ENCODE measurements around the gene ACSS1. TPM values are rescaled to one million over a fixed set of nuclear protein-coding genes. Genes with fewer than 3 reads are reported as not detected.

ACSS1 gene
- total and polyA plus RNA-seq, 2 experiments from 2014 or later: 1.3 to 4.1 TPM

DNA sequence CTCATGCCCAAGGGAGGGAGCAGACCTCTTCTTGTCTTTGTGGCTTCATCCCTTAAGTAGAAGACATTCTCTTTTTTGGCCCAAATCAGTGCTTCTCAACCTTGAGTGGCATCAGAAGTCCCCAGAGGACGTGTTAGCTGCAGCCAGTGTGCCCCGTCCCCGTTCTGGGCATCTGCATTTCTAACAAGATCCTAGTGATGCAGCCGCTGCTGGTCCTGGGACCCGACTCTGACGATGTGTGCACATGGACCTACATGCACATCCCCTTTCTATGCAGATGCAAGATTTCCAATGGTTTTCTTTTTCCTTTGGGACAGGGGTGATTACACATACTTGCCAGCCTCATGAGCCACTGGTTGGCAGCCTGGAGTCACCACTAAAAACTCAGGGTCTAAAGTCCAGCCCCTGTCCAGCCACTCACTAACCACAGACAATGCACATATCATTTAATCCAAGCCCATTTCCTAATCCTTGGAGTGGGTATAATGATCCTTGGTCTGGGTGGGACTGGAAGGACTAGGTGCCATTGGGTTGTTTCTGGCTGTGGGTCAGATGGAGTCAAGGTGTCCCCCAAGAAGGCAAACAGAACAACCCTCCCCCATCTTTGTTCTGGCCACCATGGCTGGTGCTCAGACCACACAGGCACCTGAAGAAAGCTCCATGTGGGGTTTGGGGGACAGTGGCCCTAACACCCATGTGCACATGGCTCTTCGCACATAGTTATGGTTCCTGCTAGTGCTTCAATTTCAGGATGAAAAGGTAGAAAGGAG, 6.4 kb downstream of the ACSS1 start:
- no peak for DNase-seq (ENCODE audit: low spot score)
- H3K4me2 ChIP-seq: no peak overlapping the region
- H3K27ac ChIP-seq (ENCODE audit: low read depth): no peak overlapping the region
- H3K4me1 ChIP-seq (ENCODE audit: insufficient read depth): peaks cover 8% of the 10 kb centered on the region; the same call in 1 of the 2 replicates
- H3K4me3 ChIP-seq: no peak overlapping the region
- H3K36me3 ChIP-seq (ENCODE audit: insufficient read depth): no peaks in the 10 kb centered on the region
- H3K27ac Mint-ChIP-seq: no peak overlapping the region
- no peak overlapping the region for H2AFZ ChIP-seq
- H3K27me3 Mint-ChIP-seq (ENCODE audit: insufficient read depth, low read depth, poor library complexity): peaks cover 22% of the 10 kb centered on the region
- ATAC-seq: no peak
- H3K4me1 Mint-ChIP-seq: peaks cover 10% of the 10 kb centered on the region; the same call in 1 of the 3 replicates
- no peaks in the 10 kb centered on the region; the same call in 1 of the 2 replicates for H3K9me2 ChIP-seq (ENCODE audit: insufficient read depth)
- H3K9me3 Mint-ChIP-seq: no peaks in the 10 kb centered on the region
- H3F3A ChIP-seq (replicated peaks; ENCODE audit: low read depth): no peaks in the 10 kb centered on the region
- TF ChIP-seq REST (IDR thresholded peaks at IDR 0.05; ENCODE audit: unreplicated experiment) (no peak), ZNF114 (CRISPR knock-in tag; IDR thresholded peaks at IDR 0.05) (no peak), POLR2AphosphoS5 (IDR thresholded peaks at IDR 0.05; ENCODE audit: low read depth) (no peak), JUNB (IDR thresholded peaks at IDR 0.05; ENCODE audit: unreplicated experiment) (no peak), EZH2 (IDR thresholded peaks at IDR 0.05; ENCODE audit: low read depth, unreplicated experiment) (no peak), EZH2phosphoT487 (IDR thresholded peaks at IDR 0.05; ENCODE audit: unreplicated experiment) (no peak), ZNF331 (CRISPR knock-in tag; IDR thresholded peaks at IDR 0.05; ENCODE audit: low read depth) (no peak), STAT1 (IDR thresholded peaks at IDR 0.05; ENCODE audit: unreplicated experiment) (no peak), CREB1 (CRISPR knock-in tag; IDR thresholded peaks at IDR 0.05; ENCODE audit: low read depth) (no peak), NANOG (IDR thresholded peaks at IDR 0.05; ENCODE audit: borderline replicate concordance) (no peak)
- TF ChIP-seq, protein P1, sequence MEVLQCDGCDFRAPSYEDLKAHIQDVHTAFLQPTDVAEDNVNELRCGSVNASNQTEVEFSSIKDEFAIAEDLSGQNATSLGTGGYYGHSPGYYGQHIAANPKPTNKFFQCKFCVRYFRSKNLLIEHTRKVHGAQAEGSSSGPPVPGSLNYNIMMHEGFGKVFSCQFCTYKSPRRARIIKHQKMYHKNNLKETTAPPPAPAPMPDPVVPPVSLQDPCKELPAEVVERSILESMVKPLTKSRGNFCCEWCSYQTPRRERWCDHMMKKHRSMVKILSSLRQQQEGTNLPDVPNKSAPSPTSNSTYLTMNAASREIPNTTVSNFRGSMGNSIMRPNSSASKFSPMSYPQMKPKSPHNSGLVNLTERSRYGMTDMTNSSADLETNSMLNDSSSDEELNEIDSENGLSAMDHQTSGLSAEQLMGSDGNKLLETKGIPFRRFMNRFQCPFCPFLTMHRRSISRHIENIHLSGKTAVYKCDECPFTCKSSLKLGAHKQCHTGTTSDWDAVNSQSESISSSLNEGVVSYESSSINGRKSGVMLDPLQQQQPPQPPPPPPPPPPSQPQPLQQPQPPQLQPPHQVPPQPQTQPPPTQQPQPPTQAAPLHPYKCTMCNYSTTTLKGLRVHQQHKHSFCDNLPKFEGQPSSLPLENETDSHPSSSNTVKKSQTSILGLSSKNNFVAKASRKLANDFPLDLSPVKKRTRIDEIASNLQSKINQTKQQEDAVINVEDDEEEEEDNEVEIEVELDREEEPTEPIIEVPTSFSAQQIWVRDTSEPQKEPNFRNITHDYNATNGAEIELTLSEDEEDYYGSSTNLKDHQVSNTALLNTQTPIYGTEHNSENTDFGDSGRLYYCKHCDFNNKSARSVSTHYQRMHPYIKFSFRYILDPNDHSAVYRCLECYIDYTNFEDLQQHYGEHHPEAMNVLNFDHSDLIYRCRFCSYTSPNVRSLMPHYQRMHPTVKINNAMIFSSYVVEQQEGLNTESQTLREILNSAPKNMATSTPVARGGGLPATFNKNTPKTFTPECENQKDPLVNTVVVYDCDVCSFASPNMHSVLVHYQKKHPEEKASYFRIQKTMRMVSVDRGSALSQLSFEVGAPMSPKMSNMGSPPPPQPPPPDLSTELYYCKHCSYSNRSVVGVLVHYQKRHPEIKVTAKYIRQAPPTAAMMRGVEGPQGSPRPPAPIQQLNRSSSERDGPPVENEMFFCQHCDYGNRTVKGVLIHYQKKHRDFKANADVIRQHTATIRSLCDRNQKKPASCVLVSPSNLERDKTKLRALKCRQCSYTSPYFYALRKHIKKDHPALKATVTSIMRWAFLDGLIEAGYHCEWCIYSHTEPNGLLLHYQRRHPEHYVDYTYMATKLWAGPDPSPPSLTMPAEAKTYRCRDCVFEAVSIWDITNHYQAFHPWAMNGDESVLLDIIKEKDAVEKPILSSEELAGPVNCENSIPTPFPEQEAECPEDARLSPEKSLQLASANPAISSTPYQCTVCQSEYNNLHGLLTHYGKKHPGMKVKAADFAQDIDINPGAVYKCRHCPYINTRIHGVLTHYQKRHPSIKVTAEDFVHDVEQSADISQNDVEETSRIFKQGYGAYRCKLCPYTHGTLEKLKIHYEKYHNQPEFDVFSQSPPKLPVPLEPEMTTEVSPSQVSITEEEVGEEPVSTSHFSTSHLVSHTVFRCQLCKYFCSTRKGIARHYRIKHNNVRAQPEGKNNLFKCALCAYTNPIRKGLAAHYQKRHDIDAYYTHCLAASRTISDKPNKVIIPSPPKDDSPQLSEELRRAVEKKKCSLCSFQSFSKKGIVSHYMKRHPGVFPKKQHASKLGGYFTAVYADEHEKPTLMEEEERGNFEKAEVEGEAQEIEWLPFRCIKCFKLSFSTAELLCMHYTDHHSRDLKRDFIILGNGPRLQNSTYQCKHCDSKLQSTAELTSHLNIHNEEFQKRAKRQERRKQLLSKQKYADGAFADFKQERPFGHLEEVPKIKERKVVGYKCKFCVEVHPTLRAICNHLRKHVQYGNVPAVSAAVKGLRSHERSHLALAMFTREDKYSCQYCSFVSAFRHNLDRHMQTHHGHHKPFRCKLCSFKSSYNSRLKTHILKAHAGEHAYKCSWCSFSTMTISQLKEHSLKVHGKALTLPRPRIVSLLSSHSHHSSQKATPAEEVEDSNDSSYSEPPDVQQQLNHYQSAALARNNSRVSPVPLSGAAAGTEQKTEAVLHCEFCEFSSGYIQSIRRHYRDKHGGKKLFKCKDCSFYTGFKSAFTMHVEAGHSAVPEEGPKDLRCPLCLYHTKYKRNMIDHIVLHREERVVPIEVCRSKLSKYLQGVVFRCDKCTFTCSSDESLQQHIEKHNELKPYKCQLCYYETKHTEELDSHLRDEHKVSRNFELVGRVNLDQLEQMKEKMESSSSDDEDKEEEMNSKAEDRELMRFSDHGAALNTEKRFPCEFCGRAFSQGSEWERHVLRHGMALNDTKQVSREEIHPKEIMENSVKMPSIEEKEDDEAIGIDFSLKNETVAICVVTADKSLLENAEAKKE (CRISPR knock-in tag; IDR thresholded peaks at IDR 0.05): no peak
- TF ChIP-seq, protein P2, sequence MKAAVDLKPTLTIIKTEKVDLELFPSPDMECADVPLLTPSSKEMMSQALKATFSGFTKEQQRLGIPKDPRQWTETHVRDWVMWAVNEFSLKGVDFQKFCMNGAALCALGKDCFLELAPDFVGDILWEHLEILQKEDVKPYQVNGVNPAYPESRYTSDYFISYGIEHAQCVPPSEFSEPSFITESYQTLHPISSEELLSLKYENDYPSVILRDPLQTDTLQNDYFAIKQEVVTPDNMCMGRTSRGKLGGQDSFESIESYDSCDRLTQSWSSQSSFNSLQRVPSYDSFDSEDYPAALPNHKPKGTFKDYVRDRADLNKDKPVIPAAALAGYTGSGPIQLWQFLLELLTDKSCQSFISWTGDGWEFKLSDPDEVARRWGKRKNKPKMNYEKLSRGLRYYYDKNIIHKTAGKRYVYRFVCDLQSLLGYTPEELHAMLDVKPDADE (IDR thresholded peaks at IDR 0.05): no peak
- TF ChIP-seq, protein P3, sequence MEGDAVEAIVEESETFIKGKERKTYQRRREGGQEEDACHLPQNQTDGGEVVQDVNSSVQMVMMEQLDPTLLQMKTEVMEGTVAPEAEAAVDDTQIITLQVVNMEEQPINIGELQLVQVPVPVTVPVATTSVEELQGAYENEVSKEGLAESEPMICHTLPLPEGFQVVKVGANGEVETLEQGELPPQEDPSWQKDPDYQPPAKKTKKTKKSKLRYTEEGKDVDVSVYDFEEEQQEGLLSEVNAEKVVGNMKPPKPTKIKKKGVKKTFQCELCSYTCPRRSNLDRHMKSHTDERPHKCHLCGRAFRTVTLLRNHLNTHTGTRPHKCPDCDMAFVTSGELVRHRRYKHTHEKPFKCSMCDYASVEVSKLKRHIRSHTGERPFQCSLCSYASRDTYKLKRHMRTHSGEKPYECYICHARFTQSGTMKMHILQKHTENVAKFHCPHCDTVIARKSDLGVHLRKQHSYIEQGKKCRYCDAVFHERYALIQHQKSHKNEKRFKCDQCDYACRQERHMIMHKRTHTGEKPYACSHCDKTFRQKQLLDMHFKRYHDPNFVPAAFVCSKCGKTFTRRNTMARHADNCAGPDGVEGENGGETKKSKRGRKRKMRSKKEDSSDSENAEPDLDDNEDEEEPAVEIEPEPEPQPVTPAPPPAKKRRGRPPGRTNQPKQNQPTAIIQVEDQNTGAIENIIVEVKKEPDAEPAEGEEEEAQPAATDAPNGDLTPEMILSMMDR (conservative IDR thresholded peaks at IDR 0.05; ENCODE audit: low read depth in 2 of 2): no peak
- H3K36me3 Mint-ChIP-seq (ENCODE audit: low read depth): no peaks in the 10 kb centered on the region
- no peaks in the 10 kb centered on the region for H4K20me1 ChIP-seq (replicated peaks; ENCODE audit: insufficient read depth)
- H3K27me3 ChIP-seq (ENCODE audit: insufficient read depth): peaks cover 18% of the 10 kb centered on the region
- no peak overlapping the region for H3K4me3 Mint-ChIP-seq
- no peaks in the 10 kb centered on the region for H3K79me2 ChIP-seq (replicated peaks; ENCODE audit: insufficient read depth)
